Measurements from ENCODE around the gene MCF2L2.

Gene MCF2L2

GRCh38 chr3:183158551-183159006 is 269.8 kb downstream of the MCF2L2 start:
- peak; percentile 33 to 60 for DNase-seq

GRCh38 chr3:183158113-183158512 is 270.3 kb downstream of the MCF2L2 start:
- no peak for DNase-seq

GRCh38 chr3:183156266-183156665 is 272.2 kb downstream of the MCF2L2 start:
- no peak for DNase-seq

GRCh38 chr3:183155499-183155898 is 272.9 kb downstream of the MCF2L2 start:
- DNase-seq, result no peak

GRCh38 chr3:183153210-183153950 is 275.0 kb downstream of the MCF2L2 start:
- DNase-seq, result no peak

GRCh38 chr3:183151821-183152351 is 276.5 kb downstream of the MCF2L2 start:
- no peak for DNase-seq

GRCh38 chr3:183151086-183151485 is 277.3 kb downstream of the MCF2L2 start:
- DNase-seq, result no peak

- DNase-seq, result no peak
Measured at GRCh38 chr3:183149915-183150750, 278.3 kb downstream of the MCF2L2 start.

GRCh38 chr3:183148056-183148455 is 280.4 kb downstream of the MCF2L2 start:
- DNase-seq, result no peak

GRCh38 chr3:183144363-183144762 is 284.1 kb downstream of the MCF2L2 start:
- DNase-seq, result no peak

- DNase-seq, result no peak
Measured at GRCh38 chr3:183142199-183142598, 286.2 kb downstream of the MCF2L2 start.

- no peak for DNase-seq
Measured at GRCh38 chr3:183134844-183135243, 293.6 kb downstream of the MCF2L2 start.

- DNase-seq, result no peak
Measured at GRCh38 chr3:183132409-183132808, 296.0 kb downstream of the MCF2L2 start.

- no peak for DNase-seq
Measured at GRCh38 chr3:183131735-183132134, 296.7 kb downstream of the MCF2L2 start.

GRCh38 chr3:183131186-183131725 is 297.2 kb downstream of the MCF2L2 start:
- no peak for DNase-seq

GRCh38 chr3:183129243-183129642 is 299.2 kb downstream of the MCF2L2 start:
- DNase-seq, result no peak

GRCh38 chr3:183128709-183129108 is 299.7 kb downstream of the MCF2L2 start:
- no peak for DNase-seq
